Loucy (cell line): ENCODE measurements around the gene TJP3.

ENCODE experiments used
- CTCF ChIP-seq: fragments of 200-600 bp; sonication (generic); conservative IDR thresholded peaks from 2 replicates; pipeline ENCODE4 v1.5.1; 2014; ENCODE audit warnings: mild to moderate bottlenecking, antibody characterized with exemption, low read length
- EZH2phosphoT487 ChIP-seq: fragments of 200-600 bp; IDR thresholded peaks from 2 replicates; pipeline ENCODE4 v1.6.1; 2018; ENCODE audit warnings: antibody characterized with exemption, mild to moderate bottlenecking, moderate library complexity, borderline replicate concordance

- TF ChIP-seq CTCF (peak; percentile 70), EZH2phosphoT487 (no peak)
These were observed 15.8 kb upstream of the TJP3 start for GRCh38 chr19:3692141-3693024.
